Thoracic aorta (tissue), 2 donors: Measurements from ENCODE around the gene CP. TPM values are rescaled to one million over a fixed set of nuclear protein-coding genes. Genes with fewer than 3 reads are reported as not detected.

Source experiments
- ATAC-seq: fragments of 150-250 bp; one replicate; pipeline ENCODE4 v1.8.0; 2017; ENCODE audit warnings: low read depth; ENCODE audit not compliant: insufficient number of reproducible peaks, low FRiP score
- DNase-seq: peaks from one replicate; pipeline ENCODE4 v3.0.0-alpha.2; 2020; ENCODE audit warnings: low spot score
- H3K27ac ChIP-seq, 2 donors: fragments of 200-600 bp; sonication (generic); 1 replicate in 1 of 2; 2 replicates in 1 of 2; pipeline ENCODE4 v1.5.1; 2016; ENCODE audit warnings: mild to moderate bottlenecking in 2 of 2, moderate library complexity in 2 of 2
- H3K27me3 ChIP-seq: fragments of 200-600 bp; sonication (generic); replicated peaks from 2 replicates; pipeline ENCODE4 v1.6.0; 2016; ENCODE audit warnings: mild to moderate bottlenecking; ENCODE audit not compliant: insufficient read depth
- H3K36me3 ChIP-seq: fragments of 200-600 bp; sonication (generic); one replicate; pipeline ENCODE4 v1.5.1; 2016
- H3K4me1 ChIP-seq, 2 donors: fragments of 200-600 bp; sonication (generic); 1 replicate in 1 of 2; 2 replicates in 1 of 2; pipeline versions ENCODE4 v1.5.1 to v1.6.0; 2016; ENCODE audit warnings: low read depth in 2 of 2, mild to moderate bottlenecking in 1 of 2; ENCODE audit not compliant: control insufficient read depth in 1 of 2
- H3K4me3 ChIP-seq: fragments of 200-600 bp; sonication (generic); 2 replicates; pipeline ENCODE4 v1.5.1; 2016; ENCODE audit warnings: mild to moderate bottlenecking
- H3K9me3 ChIP-seq: fragments of 200-600 bp; sonication (generic); 2 replicates; pipeline ENCODE4 v1.5.1; 2016
- CTCF ChIP-seq: fragments of 200-600 bp; sonication (generic); IDR thresholded peaks from one replicate; pipeline ENCODE4 v1.5.1; 2019; ENCODE audit warnings: antibody characterized with exemption
- total RNA-seq, 2 donors: library from RNA; depleted of rRNA; stranded (reverse); fragments of >200 nt; gene quantifications; one replicate each; pipeline versions ENCODE4 v1.1.0 to v1.2.3, GENCODE V29; 2016

Gene CP
- total RNA-seq, 2 donors from 2014 or later = 58.1 to 64.0 TPM

- no peak for TF ChIP-seq CTCF
- Histone ChIP-seq H3K27ac (no peak overlapping the region), H3K4me1 (peaks cover 14 to 20% of the 10 kb centered on the region in 2 donors), H3K27me3 (no peaks in the 10 kb centered on the region), H3K9me3 (no peaks in the 10 kb centered on the region), H3K4me3 (no peak overlapping the region), H3K36me3 (peaks cover 13% of the 10 kb centered on the region)
- no peak for ATAC-seq
- DNase-seq = no peak
Observed at GRCh38 chr3:149177122-149177521, 44.5 kb downstream of the CP start.

GRCh38 chr3:149174901-149175300 is 46.7 kb downstream of the CP start:
- Histone ChIP-seq H3K27me3 (no peaks in the 10 kb centered on the region), H3K4me1 (peaks cover 9 to 10% of the 10 kb centered on the region in 2 donors), H3K4me3 (no peak overlapping the region), H3K9me3 (no peaks in the 10 kb centered on the region), H3K27ac (no peak overlapping the region), H3K36me3 (peaks cover 22% of the 10 kb centered on the region)
- no peak for TF ChIP-seq CTCF
- DNase-seq = no peak
- ATAC-seq = no peak

GRCh38 chr3:149170672-149171071 is 51.0 kb downstream of the CP start:
- DNase-seq (no peak), ATAC-seq (no peak)
- H3K9me3 ChIP-seq = no peaks in the 10 kb centered on the region
- H3K36me3 ChIP-seq = peaks cover 16% of the 10 kb centered on the region
- TF ChIP-seq CTCF = no peak
- H3K4me3 ChIP-seq = no peak overlapping the region
- no peaks in the 10 kb centered on the region for H3K27me3 ChIP-seq
- H3K4me1 ChIP-seq = no peaks in the 10 kb centered on the region
- no peak overlapping the region for H3K27ac ChIP-seq

GRCh38 chr3:149167898-149168297 is 53.7 kb downstream of the CP start:
- no peak overlapping the region for H3K4me3 ChIP-seq
- no peak overlapping the region for H3K27ac ChIP-seq
- H3K4me1 ChIP-seq = no peaks in the 10 kb centered on the region
- no peak for TF ChIP-seq CTCF
- H3K27me3 ChIP-seq = no peaks in the 10 kb centered on the region
- peaks cover 28% of the 10 kb centered on the region for H3K36me3 ChIP-seq
- ATAC-seq (no peak), DNase-seq (no peak)
- H3K9me3 ChIP-seq = no peaks in the 10 kb centered on the region

GRCh38 chr3:149163066-149163465 is 58.6 kb downstream of the CP start:
- Histone ChIP-seq H3K4me3 (no peak overlapping the region), H3K27ac (no peak overlapping the region), H3K9me3 (no peaks in the 10 kb centered on the region), H3K4me1 (peaks cover 0 to 6% of the 10 kb centered on the region in 2 donors), H3K36me3 (peaks cover 37% of the 10 kb centered on the region), H3K27me3 (no peaks in the 10 kb centered on the region)
- no peak for ATAC-seq
- TF ChIP-seq CTCF = no peak
- no peak for DNase-seq
